Thymus (tissue), 11 donors: ENCODE measurements around the gene CYP3A5. TPM values are rescaled to one million over a fixed set of nuclear protein-coding genes. Genes with fewer than 3 reads are reported as not detected.
"Not testable (repeated sequence)": the region's sequence is repeated elsewhere in the genome, so short reads cannot be mapped to it uniquely, and the experiment has no call there.

Source experiments
- DNase-seq, 9 donors: peaks; one replicate each; pipeline ENCODE4 v3.0.0-alpha.2; 2013; ENCODE audit warnings: low spot score in 9 of 9, low read depth in 6 of 9, missing footprints in 1 of 9
- H3K27ac ChIP-seq, 2 donors: one replicate each; pipeline ENCODE4 v1.5.1; 2013; ENCODE audit warnings: control low read depth in 1 of 2, low read depth in 1 of 2, low read length in 1 of 2, mild to moderate bottlenecking in 1 of 2, moderate library complexity in 1 of 2
- H3K27me3 ChIP-seq, 2 donors: one replicate each; pipeline ENCODE4 v1.5.1; 2013; ENCODE audit warnings: low read length in 1 of 2; ENCODE audit not compliant: control insufficient read depth in 2 of 2, insufficient read depth in 1 of 2
- H3K36me3 ChIP-seq, 2 donors: one replicate each; pipeline ENCODE4 v1.5.1; 2013; ENCODE audit warnings: low read length in 1 of 2, mild to moderate bottlenecking in 1 of 2, moderate library complexity in 1 of 2; ENCODE audit not compliant: control insufficient read depth in 2 of 2, insufficient read depth in 2 of 2
- H3K4me1 ChIP-seq, 2 donors: one replicate each; pipeline ENCODE4 v1.5.1; 2013; ENCODE audit warnings: low read length in 2 of 2; ENCODE audit not compliant: control insufficient read depth in 2 of 2, insufficient read depth in 2 of 2
- H3K4me3 ChIP-seq, 2 donors: one replicate each; pipeline ENCODE4 v1.5.1; 2013; ENCODE audit warnings: low read length in 2 of 2, control low read depth in 1 of 2, mild to moderate bottlenecking in 1 of 2
- H3K9me3 ChIP-seq, 2 donors: one replicate each; pipeline ENCODE4 v1.5.1; 2013; ENCODE audit warnings: low read length in 1 of 2, mild to moderate bottlenecking in 1 of 2; ENCODE audit not compliant: control insufficient read depth in 2 of 2, insufficient read depth in 1 of 2
- WGBS: extraction: QIAGEN DNeasy Blood & Tissue Kit; methylation state at CpG from one replicate; pipeline ENCODE4 v1.1.7; 2013; 5-methylcytosine and 5-hydroxymethylcytosine counted together
- polyA plus RNA-seq: library from polyadenylated mRNA; stranded (reverse); fragments of 200-250 nt; gene quantifications from one replicate; pipeline ENCODE4 v1.2.3, GENCODE V29; 2013
- total RNA-seq: library from RNA; stranded (reverse); fragments of 120-200 nt; gene quantifications from one replicate; pipeline ENCODE4 v1.2.4, GENCODE V29; 2013
- donor health status: healthy.

The CYP3A5 gene
- total and polyA plus RNA-seq, 2 donors, result 2.1 to 20.8 TPM

GRCh38 chr7:99707096-99707495 is 27.3 kb upstream of the CYP3A5 start:
- no peak overlapping the region for H3K27ac ChIP-seq
- 83% methylated on average over 1 of the region's 1 CpG for WGBS
- DNase-seq, result no peak

DNA sequence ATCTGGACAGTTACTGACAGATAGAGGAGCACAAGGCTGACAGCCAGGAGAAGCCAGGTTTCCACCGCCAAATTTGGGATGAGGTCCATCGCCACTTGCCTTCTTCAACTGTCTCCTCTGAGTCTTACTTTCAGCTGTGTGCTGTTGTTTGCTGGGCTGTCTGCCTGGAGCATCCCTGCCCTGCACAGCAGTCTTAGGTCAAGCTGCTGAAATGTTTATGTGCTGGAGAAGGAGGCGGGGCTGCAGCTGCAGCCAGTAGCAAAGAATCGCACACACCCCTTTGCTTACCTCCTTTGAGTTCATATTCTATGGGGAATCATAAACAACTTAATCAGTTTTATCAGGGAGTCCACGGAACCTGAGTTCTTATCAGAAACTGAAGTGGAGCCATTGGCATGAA is 20.1 kb upstream of the CYP3A5 start:
- Histone ChIP-seq H3K27ac (no peak overlapping the region), H3K4me1 (no peaks in the 10 kb centered on the region), H3K9me3 (no peaks in the 10 kb centered on the region), H3K36me3 (no peaks in the 10 kb centered on the region), H3K27me3 (no peaks in the 10 kb centered on the region), H3K4me3 (no peak overlapping the region)
- no peak for DNase-seq
- WGBS, result 82% methylated on average over 5 of the region's 5 CpGs

More at GRCh38 chr7:99707096-99707495, 27.3 kb upstream of the CYP3A5 start:
- H3K9me3 ChIP-seq, result no peaks in the 10 kb centered on the region
- H3K4me3 ChIP-seq, result no peak overlapping the region
- no peaks in the 10 kb centered on the region for H3K27me3 ChIP-seq
- H3K4me1 ChIP-seq, result no peaks in the 10 kb centered on the region
- H3K36me3 ChIP-seq, result no peaks in the 10 kb centered on the region

- not testable (repeated sequence) for DNase-seq, H3K27me3 ChIP-seq, H3K4me3 ChIP-seq, H3K4me1 ChIP-seq, H3K36me3 ChIP-seq, H3K9me3 ChIP-seq, H3K27ac ChIP-seq
- 51% methylated on average over 6 of the region's 6 CpGs for WGBS
Observed at GRCh38 chr7:99698867-99699730, 19.3 kb upstream of the CYP3A5 start.

GRCh38 chr7:99694912-99695304 is 15.1 kb upstream of the CYP3A5 start:
- no peaks in the 10 kb centered on the region for H3K36me3 ChIP-seq
- no peak for DNase-seq
- no peak overlapping the region for H3K27ac ChIP-seq
- H3K4me1 ChIP-seq, result peaks cover 5 to 11% of the 10 kb centered on the region in 2 donors
- H3K9me3 ChIP-seq, result no peaks in the 10 kb centered on the region
- 95% methylated on average over 1 of the region's 1 CpG for WGBS
- H3K4me3 ChIP-seq, result no peak overlapping the region
- no peaks in the 10 kb centered on the region for H3K27me3 ChIP-seq

DNA sequence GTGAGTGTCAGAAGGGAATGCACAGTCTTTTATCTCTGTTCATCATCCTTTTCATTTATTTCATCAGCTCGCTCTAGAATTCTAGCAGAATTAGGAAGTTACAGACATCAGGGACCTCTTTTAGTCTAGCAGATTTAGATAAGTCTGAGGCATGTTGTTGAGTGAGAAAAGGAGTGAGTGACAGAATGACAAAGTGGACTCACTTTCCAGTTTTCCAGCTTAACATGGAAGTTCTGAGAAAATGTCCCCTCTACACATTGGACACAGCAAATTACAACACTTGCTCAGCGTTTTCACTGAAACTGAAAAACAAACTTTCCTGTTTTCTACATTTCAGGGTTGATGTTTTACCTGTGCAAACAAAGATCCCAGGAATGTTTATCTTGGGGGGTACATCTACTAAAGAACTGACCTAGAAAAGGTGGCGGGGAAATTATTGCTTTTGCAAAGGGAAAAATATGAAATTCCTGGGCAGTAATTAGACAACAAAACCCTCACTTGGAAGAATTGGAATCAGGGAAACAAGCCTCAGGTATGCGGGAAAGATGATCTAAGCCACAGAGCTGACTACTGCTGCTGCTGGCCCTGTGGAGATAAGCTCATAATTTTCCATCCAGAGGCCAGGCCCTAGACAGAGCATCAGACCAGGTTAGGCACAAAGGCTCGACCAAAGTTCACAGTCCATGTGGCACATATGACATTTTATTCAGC is 14.6 kb upstream of the CYP3A5 start:
- H3K27me3 ChIP-seq, result no peaks in the 10 kb centered on the region
- no peaks in the 10 kb centered on the region for H3K9me3 ChIP-seq
- no peak overlapping the region for H3K27ac ChIP-seq
- no peak overlapping the region for H3K4me3 ChIP-seq
- no peak for DNase-seq
- H3K4me1 ChIP-seq, result peaks cover 5 to 11% of the 10 kb centered on the region in 2 donors
- WGBS, result 95% methylated on average over 5 of the region's 5 CpGs
- no peaks in the 10 kb centered on the region for H3K36me3 ChIP-seq

DNA sequence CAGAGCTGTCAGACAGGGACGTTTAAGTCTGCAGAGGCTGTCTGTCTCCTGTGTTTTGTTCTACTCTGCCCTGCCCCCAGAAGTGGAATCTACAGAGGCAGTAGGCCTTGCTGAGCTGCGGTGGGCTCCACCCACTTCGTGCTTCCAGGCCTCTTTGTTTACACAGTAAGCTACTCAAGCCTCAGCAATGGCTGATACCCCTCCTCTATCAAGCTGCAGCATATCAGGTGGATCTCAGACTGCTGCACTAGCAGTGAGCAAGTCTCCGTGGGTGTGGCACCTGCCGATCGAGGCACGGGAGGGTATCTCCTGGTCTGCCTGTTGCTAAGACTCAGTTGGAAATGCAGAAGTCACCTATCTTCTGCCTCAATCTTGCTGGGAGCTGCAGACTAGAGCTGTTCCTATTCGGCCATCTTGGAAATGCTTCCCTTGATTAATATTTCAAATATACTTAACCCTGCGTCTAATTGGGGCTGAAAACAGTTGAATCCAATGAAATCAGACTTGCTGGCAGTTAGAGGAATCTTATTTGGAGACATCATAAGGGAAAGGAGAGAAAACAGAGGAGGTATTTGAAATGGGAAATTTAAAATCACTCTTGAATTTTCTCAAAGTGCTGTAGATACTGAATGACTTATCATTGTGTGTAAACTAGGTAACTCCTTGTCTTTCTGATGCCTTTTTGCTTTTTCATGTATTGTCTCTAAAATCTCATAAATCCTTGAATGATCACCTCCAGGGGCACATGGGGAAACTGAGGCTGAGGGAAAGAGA is 13.8 kb upstream of the CYP3A5 start:
- Histone ChIP-seq H3K36me3 (no peaks in the 10 kb centered on the region), H3K27me3 (no peaks in the 10 kb centered on the region), H3K9me3 (no peaks in the 10 kb centered on the region), H3K4me3 (no peak overlapping the region), H3K27ac (peak overlapping the region; percentile 85 to 88), H3K4me1 (peaks cover 5 to 11% of the 10 kb centered on the region in 2 donors)
- DNase-seq, result peak in 8 of 9 donors; percentile 22 to 78 (median 44)
- 62% methylated on average over 9 of the region's 9 CpGs for whole genome bisulfite sequencing

GRCh38 chr7:99693100-99693426 is 13.3 kb upstream of the CYP3A5 start:
- Histone ChIP-seq H3K27ac (peak overlapping the region; percentile 81 to 88), H3K27me3 (no peaks in the 10 kb centered on the region)
- WGBS, result 73% methylated on average over 5 of the region's 5 CpGs

DNA sequence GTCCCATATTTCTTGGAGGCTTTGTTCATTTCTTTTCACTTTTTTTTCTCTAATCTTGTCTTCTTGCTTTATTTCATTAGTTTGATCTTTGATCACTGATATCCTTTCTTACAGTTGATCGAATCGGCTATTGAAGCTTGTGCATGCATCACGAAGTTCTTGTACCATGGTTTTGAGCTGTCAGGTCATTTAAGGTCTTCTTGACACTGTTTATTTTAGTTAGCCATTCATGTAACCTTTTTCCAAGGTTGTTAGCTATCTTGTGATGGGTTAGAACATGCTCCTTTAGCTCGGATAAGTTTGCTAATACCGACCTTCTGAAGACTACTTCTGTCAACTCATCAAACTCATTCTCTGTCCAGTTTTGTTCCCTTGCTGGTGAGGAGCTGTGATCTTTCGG is 12.8 kb upstream of the CYP3A5 start:
- DNase-seq, H3K27me3 ChIP-seq, H3K9me3 ChIP-seq, H3K36me3 ChIP-seq, H3K27ac ChIP-seq, H3K4me3 ChIP-seq: not testable (repeated sequence)
- peaks cover 5 to 11% of the 10 kb centered on the region in 2 donors for H3K4me1 ChIP-seq
- WGBS, result 98% methylated on average over 6 of the region's 6 CpGs

More at GRCh38 chr7:99693100-99693426, 13.3 kb upstream of the CYP3A5 start:
- Histone ChIP-seq H3K4me1 (peaks cover 5 to 11% of the 10 kb centered on the region in 2 donors), H3K9me3 (no peaks in the 10 kb centered on the region), H3K36me3 (no peaks in the 10 kb centered on the region), H3K4me3 (no peak overlapping the region)
- DNase-seq, result no peak

DNA sequence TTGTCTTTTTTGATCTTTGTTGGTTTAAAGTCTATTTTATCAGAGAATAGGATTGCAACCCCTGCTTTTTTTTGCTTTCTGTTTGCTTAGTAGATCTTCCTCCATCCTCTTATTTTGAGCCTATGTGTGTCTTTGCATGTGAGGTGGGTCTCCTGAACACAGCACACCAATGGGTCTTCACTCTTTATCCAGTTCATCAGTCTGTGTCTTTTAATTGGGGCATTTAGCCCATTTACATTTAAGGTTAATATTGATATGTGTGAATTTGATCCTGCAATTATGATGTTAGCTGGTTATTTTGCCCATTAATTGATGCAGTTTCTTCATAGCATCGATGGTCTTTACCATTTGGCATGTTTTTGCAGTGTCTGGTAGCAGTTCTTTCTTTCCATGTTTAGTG is 11.9 kb upstream of the CYP3A5 start:
- H3K27ac ChIP-seq, H3K36me3 ChIP-seq, H3K4me3 ChIP-seq, H3K9me3 ChIP-seq, H3K27me3 ChIP-seq, DNase-seq: not testable (repeated sequence)
- peaks cover 5 to 11% of the 10 kb centered on the region in 2 donors for H3K4me1 ChIP-seq
- WGBS, result 98% methylated on average over 1 of the region's 1 CpG
